Stimulated activated CD4-positive, alpha-beta T cell treated with anti-CD3 and anti-CD28 coated beads, Interleukin-12 subunit alpha, Interleukin-12 subunit beta, amount 100 ng/mL, for 24 hours (primary cell): ENCODE results near the gene PRRX2.
"Not testable (repeated sequence)": the region's sequence is repeated elsewhere in the genome, so short reads cannot be mapped to it uniquely, and the experiment has no call there.

Experiments
- DNase-seq, 2 experiments: peaks; one replicate each; pipeline ENCODE4 v3.0.0-alpha.2; 2020; ENCODE audit warnings: low read depth in 2 of 2

The PRRX2 gene

DNA sequence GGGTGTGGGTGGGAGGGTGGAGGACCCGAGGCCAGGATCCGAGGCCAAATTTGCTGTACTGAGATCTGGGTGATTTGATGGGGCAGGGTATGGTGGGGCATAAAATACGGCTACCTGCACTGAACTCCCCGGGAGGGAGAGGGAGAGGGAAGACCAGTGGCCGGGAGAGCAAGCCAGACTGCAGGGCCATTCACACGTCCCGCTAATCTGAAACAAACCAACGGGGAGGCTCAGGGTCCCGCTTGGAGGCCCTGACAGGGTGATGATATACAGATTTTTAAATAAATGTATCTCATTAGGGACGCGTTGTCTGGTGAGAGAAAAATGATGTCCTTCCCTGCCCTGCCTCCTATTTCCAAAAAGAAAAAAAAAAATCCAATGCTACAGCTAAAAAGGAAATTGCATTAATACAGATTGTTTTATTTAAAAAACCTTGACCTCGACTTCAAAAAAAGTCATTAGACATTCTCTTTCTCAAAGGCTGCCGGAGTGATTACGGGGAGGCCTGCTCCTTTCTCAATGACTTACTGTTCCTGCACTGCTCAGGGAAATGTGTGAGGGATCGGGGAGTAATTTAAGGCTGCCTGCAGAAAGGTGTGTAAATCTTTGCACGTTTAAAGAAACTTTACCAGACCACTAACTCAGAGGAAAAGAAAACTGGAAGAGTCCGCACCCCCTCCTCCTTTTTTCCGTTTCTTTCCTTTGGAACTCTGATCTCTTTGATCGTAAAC lies 11.5 kb upstream of the PRRX2 start:
- DNase-seq, result no peak

GRCh38 chr9:129654554-129655040 lies 10.8 kb upstream of the PRRX2 start:
- no peak for DNase-seq

DNA sequence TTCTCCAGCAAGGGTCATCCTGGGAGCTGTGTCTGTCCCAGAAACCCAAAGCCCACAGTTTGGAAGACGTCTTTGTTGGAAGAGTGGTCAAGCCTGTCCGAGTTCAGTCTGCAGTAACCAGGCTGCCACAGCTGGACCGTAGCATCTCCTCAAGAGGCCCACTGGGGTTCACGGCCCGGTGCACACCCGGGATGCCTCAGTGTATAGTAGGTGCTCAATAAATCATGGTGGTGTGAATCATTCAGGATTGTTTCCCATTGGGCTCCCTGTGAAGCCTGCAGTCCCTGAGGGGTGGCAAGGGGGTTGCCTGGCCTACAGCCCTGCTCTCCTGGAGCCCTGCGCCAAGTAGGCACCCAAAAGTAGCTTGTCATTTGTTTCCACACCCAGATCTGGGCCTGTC lies 10.3 kb upstream of the PRRX2 start:
- DNase-seq, result no peak

DNA sequence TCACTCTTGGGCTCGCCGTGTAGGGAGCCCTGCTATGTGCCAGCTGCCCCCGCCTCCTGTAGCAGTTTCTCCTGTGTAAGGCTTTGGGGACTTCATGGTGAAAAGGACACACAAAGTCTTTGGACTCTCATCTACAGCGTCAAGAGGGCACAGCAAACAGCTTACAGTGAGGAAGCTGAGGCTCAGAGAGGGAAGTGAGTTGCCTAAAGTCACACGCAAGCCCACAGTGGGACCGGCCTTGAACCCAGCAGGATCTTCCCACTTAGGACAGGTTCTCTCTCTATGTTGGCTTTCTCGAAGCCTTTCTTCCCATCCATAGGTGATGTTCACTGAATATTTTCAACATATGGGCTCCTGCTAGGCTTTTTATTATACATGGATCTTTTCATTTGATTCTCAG lies 9.8 kb upstream of the PRRX2 start:
- DNase-seq, result no peak

DNA sequence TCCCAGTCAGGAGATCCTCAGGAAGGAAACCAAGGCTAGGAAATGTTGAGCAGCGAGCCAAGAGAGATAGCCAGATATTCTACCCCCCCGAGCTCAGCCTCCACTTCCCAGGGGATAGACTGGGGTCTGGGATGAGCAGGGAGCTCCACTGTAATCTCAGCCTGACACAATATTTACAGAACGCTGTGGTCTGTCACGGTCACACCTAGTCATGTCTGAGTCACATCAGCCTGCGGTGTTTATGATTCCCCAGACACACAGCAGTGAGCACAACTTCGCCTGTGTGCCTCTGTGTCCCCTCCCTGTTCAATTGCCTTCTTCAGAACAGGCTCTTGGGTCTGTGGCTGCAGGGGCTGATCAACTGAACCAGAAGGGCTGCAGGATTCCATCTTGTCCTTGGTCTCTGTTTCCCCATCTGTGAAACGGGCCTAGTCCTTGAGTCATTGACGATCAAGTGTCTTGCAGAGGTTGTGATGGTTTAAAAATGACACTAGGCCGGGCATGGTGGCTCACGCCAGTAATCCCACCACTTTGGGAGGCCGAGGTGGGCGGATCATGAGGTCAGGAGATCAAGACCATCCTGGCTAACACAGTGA lies 8.6 kb upstream of the PRRX2 start:
- DNase-seq, result no peak

DNA sequence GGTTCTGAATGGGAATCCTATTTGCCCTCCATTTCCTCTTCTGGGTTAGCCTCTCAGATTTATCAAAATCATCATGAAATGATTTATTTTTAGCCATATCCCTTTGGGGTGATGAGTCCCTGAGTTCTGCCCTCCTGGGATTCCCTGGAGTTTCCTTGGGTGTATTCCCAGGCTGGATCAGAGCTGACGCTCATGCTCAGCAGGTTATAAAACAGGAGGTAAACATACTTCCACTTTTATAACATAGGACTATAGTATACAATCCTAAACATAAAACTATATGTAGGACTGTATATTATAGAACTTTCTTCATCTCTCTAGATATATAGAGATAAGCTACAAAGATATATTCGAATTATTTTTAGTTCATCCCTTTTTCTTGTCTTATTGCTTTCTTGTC lies 4.4 kb upstream of the PRRX2 start:
- DNase-seq, result no peak

- DNase-seq, result not testable (repeated sequence)
Measured at GRCh38 chr9:129662239-129662638, 3.2 kb upstream of the PRRX2 start.

GRCh38 chr9:129664746-129665388 lies 580 bp upstream of the PRRX2 start:
- DNase-seq, result no peak

- DNase-seq, result no peak
Measured at GRCh38 chr9:129665814-129666520, 520 bp downstream of the PRRX2 start.

GRCh38 chr9:129666575-129666974 lies 1.1 kb downstream of the PRRX2 start:
- no peak for DNase-seq

GRCh38 chr9:129667378-129667777 lies 1.9 kb downstream of the PRRX2 start:
- no peak for DNase-seq

DNA sequence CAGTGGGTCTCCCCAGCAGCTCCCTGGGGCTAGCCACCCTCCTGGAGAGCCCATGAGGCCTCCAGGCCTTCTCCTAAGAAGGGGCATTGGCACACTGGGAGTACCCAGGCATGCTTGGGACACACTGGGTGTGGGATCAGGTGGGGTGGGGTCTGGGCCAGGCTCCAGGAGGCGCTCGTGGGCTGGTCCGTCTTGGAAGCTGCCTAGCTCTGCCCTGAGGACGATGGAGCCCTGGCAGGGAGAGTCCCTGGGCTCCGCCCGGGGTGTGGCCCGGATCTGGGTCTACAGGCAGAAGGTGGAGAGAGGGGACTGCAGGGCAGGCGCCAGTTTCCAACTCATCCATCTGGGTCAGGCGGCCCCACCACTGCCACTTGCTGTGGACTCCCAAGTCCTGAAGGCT lies 2.4 kb downstream of the PRRX2 start:
- DNase-seq, result no peak

GRCh38 chr9:129669141-129669718 lies 3.8 kb downstream of the PRRX2 start:
- DNase-seq, result no peak

DNA sequence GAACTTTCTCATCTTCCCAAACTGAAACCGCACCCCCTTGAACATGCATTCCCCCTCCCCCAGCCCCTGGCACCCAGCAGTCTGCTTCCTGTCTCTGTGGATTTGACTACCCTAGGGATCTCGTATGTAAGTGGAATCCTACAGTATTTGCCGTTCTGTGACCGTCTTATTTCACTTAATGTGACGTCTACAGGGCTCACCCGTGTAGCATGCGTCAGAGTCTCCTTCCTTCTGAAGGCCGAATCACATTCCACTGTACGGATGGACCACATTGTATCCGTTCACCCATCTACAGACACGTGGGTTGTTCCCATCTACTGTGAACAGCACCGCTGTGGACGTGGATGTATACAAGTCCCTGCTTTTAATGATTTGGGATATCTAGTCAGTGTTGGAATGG lies 4.5 kb downstream of the PRRX2 start:
- no peak for DNase-seq

- no peak for DNase-seq
Measured at GRCh38 chr9:129671065-129671464, 5.6 kb downstream of the PRRX2 start.

DNA sequence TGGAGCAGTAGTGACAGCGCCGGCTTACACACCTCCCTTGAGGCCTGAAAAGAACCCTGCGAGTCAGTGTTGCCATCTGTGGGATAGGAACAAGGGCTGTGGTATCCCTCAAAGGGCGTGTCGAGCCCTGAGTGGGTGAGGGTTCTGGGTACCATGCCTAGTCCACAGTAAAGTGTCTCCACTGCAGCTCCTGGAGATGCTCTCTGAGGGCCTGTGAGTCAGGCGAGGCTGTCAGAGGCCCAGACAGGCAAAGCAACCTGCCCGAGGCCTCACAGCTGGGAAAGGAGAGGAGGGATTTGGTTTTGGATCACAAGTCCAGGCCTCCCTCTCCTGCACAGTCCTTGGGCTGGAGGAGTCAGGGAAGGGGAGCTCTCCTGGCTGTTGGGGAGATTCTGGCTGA lies 6.1 kb downstream of the PRRX2 start:
- DNase-seq, result peak in 1 of 2 experiments; percentile 8

GRCh38 chr9:129672702-129673101 lies 7.3 kb downstream of the PRRX2 start:
- DNase-seq, result no peak

DNA sequence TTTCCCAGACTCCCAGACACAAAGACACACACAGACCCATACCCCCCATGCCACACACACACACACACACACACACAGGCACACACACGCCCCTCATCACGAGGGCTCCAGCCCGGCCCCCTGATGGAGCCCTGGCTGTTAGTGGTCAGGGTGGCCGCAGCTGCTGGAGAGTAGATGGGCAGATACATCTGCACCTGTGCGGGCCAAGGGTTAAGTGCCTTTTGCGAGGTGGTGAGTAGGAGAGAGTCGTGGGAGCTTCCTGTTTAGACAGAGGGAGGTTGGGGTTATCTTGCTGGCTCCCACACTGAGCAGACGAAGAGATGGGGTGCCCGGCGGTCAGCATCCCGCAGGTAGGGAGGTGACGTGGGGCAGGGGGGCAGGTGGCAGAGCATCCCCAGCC lies 8.2 kb downstream of the PRRX2 start:
- no peak for DNase-seq

- DNase-seq, result no peak
Measured at GRCh38 chr9:129674229-129674628, 8.8 kb downstream of the PRRX2 start.

DNA sequence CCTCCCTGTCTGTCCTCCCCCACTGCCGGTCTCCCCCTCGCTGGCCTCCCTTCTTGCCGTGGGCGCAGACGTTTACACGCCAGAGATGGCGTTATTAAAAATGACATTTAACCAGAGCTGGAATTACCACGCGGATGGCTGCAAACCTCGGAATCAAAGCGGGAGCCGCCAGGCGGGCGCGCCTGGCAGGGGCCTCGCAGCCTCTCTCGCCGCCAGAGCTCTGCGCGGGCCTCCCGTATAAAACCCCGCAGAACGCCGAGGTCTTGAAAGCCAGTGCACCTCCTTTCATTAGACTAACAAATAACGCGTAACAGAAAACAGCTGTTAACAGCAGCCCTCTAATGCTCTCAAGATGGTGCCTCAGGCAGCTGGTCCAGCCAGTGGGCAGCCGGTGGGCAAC lies 10.2 kb downstream of the PRRX2 start:
- DNase-seq, result no peak

DNA sequence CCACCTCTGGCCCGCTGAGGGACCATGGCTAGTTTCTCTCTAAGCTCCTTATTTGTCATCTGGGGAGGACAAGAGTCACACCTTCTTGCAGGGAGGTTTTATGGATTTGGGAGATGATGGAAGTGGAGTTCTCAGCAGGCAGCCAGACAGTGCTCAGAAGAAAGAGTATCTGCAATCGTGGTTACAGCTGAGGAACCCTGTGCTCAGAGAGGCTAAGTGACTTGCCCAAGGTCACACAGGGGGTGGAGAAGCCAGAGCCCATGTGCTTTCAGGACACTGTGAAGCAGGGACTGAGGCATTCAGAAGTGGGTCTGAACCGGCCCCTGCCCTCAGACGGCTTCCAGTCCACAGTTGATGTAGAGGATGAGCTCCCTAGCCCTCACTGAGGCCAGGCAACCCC lies 10.8 kb downstream of the PRRX2 start:
- DNase-seq, result no peak

GRCh38 chr9:129676975-129677374 lies 11.5 kb downstream of the PRRX2 start:
- no peak for DNase-seq
